IPS-NIHi7 (cell line): ENCODE measurements around the gene ZCCHC7.
"Not testable (repeated sequence)": the region's sequence is repeated elsewhere in the genome, so short reads cannot be mapped to it uniquely, and the experiment has no call there.

Source experiments
- DNase-seq: peaks from one replicate; pipeline ENCODE4 v3.0.0; 2012; ENCODE audit warnings: mixed read lengths; ENCODE audit errors: extremely low spot score

Gene ZCCHC7

DNA sequence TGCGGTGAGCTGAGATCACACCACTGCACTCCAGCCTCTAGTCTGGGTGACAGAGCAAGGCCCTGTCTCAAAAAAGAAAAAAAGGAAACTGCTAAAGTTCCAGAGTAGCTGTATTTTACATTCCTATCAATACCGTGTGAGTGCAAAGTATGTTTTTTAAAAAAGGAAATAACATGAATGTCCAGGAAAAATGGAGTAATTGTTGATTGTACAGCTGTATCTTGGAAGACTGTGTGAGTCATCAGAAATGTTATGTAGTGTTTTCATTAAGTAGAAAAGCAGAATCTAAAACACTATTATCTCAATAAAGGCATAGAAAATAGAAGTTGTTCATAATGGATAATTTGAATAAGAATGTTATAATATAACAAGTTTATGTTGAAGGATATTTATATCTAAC lies 53.9 kb downstream of the ZCCHC7 start:
- DNase-seq: no peak

DNA sequence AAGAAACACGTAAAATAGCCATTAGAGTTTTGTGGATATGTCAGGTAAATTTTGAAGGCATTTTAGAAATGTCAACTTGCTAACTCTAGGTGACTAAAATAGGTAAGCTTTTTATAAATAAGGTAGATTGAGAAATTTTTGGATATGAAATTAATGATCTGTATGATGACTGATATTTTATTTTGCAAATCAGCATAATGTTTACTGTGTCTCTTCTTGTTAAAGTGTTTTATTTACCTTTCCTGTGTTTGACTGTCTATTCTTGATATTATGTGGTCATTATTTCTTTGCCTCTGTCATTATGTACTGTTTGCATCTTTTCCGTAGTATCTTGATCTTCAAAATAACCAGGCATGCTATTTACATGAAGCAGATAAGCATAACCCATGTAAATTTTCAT lies 58.4 kb downstream of the ZCCHC7 start:
- no peak for DNase-seq

DNA sequence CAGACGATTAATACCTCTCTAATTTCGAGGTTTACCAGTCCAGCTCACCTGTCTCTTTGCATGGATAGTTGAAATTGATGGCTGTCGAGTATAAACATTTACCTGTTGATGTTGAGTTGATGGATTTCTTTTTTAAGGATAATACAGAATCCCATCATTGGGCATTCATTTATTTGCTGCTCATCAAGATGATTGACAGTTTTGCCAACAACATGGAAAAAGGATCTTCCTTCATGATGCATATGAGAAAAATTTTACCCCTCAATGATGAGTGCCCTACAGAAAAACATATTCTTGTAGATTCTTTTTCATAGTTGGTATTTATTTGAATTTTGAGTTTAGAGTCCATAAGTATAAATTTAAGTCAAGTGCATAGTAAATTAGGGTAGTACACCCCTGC lies 59.2 kb downstream of the ZCCHC7 start:
- DNase-seq: no peak

DNA sequence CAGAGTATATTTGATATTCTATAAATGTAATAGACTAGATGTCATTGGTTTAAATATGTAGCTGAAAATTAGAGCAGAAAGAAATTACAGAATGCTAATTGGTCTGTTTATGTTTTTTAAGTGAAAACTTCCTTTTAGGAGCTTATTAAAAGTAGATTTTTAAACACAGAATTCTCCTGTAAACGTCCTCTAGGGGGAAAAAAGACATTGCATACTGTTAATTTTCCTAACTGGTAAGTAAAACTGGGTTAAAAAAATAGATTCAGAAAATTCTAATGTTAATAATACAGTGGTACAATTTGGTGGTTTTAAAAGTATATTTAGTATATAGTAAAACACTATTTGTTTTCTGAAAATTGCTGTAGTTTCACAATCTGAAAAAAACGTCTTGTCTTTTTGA lies 59.8 kb downstream of the ZCCHC7 start:
- DNase-seq: no peak

DNA sequence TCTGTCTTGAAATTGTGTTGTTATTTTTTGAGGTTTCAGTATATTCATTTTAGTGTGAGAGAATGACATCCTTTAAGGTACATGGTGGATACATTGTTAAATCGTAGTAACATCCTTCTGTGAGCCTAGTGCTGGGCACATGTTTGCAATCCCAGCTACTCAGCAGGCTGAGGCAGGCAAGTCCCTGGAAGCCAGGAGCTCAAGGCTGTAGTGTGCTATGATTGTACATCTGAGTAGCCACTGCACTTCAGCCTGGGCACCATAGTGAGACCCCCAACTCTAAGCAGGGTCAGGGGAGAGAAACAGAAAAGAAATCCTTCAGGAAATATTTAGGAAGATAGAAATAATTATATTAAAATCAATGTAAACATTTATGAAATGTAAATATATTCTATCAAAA lies 62.3 kb downstream of the ZCCHC7 start:
- no peak for DNase-seq

DNA sequence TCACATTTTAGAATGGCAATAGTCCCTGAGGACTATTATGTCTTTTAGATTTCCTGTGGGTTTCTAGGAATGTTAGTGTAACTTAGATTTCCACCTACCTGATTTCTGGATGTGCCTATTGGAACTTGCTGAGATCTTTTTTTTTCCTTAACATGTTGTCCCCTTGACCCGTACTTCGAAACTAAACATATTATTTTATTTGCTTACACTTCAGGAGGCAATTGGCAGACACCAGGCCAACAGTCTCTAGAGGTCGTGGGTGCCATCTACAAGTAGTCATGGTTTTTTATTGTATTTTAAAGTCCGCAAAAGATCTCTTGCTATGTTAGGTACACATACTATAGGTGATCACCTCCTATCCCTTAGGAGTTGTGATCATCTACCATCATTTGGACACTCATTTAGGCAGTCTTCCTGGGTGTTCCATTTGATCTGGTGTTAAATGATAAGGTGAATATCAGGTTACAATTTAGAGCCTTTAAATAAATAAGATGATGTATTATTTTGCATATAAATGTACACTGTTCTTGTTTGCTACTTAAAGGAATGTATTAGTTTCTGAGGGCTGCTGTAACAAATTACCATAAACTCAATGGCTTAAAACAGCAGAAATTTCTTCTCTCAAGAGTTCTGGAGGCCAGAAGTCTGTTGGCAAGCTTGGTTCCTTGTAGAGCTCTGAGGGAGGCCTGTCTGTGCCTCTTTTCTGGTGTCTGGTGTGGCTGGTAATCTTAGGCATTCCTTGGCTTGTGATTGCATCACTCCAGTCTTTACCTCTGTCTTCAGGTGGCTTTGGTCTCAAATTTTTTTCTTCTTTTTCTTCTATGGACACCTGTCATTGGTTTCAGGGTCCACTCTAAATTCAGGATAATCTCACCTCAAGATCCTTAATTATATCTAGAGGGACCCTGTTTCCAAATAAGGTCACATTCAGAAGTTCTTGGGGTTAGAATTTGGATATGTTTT lies 64.8 kb downstream of the ZCCHC7 start:
- DNase-seq: no peak

DNA sequence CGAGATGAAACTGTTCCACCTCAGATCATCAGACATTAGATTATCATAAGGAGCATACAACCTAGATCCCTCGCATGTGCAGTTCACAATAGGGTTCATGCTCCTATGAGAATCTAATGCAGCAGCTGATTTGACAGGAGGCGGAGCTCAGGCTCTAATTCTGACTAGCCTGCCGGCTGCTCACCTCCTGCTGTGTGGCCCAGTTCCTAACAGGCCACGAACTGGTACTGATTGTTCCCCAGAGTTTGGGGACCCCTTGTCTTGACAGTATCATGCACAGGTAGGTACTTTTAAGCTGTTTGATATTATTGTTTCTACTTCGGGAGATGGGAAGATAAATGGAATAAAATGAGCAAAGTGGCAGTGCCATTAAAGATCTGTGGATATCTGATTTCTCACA lies 66.9 kb downstream of the ZCCHC7 start:
- no peak for DNase-seq

DNA sequence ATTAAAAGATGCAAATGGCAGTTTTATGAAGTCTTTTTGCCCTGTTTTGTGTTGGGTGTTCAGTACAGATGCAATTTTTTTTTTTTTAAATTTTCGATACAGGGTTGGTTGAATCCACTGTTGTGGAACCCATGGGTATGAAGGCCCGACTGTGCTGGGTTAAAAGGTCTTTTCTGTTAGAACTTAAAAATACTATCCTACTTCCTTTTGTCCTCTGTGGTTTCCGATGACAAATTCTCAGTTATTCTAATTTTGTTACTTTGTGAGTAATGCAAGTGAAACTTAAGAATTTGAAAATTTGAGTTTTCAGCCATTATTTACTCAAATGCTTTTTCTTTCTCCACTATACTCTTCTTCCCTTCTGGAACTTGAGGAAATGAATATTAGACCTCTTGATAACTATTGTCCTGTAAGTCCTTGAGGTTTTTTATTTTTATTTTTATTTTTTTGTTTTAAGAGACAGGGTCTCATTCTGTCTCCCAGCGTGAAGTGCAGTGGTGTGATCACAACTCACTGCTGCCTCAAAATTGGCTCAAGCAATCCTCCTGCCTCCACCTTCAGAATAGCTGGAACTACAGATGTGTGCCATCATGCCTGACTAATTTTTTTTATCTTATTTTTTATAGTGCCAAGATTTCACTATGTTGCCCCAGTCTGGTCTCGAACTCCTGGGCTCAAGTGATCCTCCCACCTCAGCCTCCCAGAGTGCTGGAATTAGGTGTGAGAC lies 67.5 kb downstream of the ZCCHC7 start:
- no peak for DNase-seq

DNA sequence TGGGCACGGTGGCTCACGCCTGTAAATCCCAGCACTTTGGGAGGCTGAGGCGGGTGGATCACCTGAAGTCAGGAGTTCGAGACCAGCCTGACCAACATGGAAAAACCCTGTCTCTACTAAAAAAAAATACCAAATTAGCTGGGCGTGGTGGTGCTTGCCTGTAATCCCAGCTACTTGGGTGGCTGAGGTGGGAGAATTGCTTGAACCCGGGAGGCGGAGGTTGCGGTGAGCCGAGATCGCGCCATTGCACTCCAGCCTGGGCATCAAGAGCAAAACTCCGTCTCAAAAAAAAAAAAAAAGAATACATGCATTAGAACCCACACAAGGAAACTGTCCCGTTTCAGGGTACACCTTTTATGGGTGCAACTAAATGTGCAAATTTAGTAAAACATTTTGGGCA lies 70.4 kb downstream of the ZCCHC7 start:
- DNase-seq: not testable (repeated sequence)

DNA sequence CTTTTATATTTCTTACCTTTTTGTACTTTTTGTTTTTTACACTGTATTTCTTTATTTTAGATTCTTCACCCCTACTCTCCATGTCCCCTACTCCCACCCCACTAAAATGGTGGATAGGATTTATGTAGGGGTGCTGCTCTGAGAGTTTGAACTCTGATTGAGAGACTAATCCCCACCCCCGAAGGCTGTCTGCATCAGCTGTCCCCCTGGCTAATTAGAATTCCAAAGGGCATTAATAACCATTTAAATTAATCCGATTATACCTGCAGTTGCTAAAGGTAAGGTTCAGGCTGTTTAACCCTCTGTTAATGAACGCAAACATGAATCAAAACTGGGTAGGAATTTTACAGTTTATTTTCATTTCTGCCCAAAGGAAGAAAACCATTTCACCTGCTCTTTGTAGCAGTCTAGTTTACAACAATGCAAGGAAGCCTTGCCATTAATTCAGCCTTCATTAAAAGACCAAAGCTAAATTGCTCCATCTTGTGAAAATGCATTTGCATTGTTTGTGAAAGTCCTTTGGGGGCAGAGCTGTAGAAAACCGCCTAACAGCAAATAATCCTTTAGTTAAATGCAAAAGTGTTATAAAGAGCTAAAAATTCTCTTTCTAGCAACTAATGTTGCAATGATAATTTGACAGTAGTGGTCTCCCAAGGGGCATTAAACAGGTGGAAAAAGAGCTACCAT lies 71.2 kb downstream of the ZCCHC7 start:
- no peak for DNase-seq

DNA sequence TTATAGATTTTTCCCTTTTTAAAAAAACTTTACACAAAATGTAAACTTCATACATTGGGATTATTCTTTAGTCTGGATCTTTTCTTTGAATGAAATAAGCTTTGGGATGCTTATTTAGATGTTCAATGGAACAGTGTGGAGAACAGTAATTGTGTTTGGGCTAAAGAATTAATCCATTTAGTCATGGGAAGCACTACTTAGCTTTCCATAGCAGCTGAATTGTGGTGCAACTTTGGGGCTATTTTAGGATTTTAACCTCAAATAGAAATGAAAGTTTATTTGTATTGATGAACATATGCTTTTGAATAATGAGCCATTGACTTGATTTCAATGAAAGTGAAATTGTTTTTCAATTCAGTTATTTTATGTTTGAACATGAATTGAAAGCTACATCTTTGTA lies 72.4 kb downstream of the ZCCHC7 start:
- no peak for DNase-seq

DNA sequence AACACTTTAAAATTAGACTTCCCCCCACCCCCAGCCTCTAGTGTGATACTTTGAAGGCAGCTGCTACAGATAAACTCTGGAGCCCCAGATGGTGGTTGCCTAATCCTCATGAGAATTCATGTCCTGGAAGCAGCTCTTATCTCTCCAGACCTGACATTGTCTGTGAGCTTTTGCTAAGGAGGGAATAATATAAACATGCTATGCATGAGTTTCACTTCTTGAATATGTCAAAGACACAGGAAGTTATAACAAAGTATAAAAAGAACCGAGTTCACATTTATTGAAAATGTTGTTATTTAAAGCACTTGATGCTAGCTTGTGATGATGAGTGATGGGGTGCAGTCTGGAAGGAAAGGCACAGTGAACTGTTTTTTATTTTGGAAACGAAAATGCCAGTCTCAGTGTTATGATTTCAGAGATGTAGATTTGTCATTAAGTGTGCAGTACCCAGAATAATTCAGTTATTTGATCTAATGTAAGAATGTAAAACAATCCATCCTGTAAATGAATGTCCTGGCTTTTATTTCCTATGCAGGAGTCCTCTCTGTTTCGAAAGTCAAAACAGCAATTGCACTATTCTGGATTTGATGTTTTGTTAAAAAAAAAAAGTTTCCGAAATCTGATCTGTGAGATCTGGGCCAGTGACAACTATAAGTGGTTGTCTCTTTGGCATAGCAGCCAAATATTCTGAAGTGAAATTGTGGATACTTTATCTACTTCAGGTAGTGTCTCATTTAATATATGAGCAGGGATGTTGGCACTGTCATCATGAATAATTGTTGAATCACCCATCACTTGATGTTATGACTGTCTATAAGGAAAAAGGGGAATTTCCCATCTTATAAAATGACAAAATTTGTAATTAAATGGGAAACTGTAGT lies 77.0 kb downstream of the ZCCHC7 start:
- DNase-seq: peak; percentile 34

DNA sequence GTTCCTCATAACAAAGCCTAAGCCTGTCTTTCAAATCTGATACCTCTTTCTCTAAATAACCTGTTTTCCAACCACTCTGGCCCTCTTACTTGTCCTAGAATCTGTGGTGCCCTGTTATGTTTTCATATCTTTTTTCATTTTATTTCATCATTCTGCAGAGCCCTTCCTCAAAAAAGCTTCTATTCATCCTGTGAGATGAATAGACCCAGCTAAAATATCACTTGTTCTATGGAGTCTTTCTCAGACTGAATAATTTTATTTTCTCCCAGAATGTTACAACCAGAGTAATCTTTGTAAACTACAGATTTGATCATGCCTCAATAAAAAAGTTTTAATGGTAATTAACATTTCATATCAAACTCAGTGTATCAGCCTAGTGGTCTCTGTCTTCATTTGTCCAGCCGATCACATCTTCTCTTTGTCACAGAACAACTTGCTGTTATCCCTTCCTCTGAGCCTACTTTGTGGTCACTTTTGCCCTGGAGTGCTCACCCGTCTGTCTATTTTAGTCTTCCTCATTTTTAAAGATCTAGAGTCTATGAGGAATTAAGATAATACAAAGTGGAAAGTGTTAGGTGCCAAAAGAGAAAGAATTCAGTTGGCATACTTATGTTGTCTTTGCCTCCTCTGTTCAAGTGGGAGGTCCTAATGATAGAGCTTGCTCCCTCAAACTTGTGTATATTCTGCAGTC lies 77.8 kb downstream of the ZCCHC7 start:
- no peak for DNase-seq

DNA sequence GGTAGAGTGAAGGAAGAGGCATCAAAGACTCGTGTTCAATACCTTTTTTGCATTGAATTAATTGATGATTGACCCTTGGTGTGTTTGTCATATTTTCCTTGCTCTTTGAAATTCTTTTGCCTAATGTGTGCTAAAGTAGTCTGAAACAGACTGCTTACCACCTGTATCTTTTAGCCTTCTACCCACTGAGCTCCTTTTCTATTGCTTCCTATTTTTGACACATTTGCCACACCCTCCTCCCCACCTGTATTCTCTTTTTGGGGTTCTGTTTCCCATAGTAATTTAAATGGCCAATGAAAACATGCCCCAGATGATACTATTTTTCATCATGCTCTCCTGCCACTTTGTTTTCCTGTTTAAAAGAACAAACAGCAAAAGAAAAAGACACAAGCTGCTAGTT lies 78.5 kb downstream of the ZCCHC7 start:
- DNase-seq: no peak

DNA sequence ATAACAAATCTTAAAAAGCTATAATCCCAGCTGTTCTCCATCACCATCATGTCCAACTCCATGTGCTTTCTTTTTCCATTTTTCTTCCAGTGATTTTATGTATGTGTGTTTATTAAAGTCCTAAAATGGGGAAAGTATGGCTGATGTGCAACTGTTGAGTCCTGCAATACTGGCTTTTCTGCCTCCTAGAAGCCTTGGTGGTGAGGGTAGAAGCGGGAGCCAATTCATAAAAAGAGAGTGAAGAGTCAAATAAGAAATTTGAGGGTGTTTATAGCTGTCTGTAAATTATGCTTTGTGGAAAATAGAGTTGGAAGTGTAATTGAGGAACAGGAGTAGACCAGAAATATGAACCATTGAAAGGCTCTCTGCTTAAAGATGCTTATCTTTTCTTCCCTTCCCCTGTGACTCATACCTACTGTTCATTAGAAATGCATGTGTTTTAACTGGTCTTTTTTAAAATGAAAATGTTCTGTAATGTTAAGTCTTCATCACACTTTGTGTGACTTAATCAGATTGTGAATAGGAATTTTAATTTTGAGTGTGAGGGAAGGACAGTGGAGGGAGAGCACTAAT lies 80.1 kb downstream of the ZCCHC7 start:
- no peak for DNase-seq

DNA sequence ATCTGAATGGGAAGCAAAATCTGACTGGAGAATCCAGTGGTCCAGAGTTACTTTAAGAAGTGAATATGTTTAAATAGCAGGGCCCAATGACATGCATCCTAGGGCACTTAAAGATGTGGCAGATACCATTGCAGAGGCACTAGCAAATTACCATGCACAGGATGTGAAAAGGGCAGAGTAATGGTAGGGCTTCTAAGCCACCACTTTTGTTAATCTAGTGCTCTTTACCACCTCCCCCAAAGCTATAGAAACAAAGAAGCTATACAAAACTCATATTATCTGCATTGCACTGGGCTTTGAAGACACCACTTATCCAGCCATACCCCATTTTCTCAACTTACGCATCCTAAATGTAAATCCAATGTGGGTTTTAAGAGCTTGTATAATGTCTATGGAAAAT lies 81.2 kb downstream of the ZCCHC7 start:
- no peak for DNase-seq

DNA sequence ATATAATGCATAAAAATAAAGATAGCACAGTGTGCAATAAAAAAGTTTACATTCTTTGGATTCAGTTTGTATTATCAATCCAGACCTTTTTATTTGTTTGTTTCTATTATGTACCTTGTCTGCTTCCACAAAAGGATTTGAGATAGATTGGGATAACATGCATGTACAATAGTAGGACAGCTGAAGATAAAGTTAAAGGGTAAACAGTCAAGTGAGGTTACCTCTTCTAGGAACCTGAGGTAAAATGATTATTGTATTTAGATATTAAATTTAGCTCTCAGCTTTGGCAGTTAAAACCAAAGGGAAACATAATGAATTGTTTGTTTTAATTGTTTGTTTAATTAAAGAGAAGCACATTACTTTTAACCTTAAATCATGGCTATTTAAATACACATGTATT lies 81.7 kb downstream of the ZCCHC7 start:
- DNase-seq: no peak

DNA sequence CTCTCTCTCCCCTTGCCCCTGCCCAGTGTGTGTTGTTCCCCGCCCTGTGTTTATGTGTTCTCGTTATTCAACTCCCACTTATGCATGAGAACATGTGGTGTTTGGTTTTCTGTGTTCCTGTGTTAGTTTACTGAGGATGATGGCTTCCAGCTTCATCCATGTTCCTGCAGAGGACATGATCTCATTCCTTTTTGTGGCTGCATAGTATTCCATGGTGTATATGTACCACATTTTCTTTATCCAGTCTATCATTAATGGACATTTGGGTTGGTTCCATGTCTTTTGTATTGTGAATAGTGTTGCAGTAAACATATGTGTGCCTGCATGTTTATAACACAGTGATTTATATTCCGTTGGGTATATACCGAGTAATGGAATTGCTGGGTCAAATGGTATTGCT lies 83.1 kb downstream of the ZCCHC7 start:
- DNase-seq: not testable (repeated sequence)

DNA sequence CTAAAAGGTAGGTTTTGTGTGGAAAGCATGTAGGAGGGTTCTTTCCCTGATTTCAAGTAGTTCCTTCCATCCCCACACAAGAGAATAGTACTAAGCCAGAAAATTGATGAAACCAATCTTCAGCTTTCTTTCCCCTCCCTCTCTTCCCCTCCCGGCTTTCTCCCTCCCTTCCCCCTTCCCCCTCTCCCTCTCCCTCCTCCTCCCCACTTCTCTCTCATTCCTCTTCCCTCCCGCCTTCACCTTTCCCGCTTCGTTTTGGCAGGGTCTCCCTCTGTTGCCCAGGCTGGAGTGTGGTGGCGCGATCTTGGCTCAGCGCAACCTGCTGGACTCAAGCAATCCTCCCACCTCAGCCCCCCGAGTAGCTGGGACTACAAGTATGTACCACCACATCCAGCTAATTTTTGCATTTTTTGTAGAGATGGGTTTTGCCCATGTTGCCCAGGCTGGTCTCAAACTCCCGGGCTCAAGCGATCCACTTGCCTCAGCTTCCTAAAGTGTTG lies 85.8 kb downstream of the ZCCHC7 start:
- no peak for DNase-seq
